ENCODE data around the gene SRP68.

Gene SRP68

GRCh38 chr17:75996665-75997590, 75.4 kb downstream of the SRP68 start:
- DNase-seq, result no peak

GRCh38 chr17:75995385-75995925, 76.9 kb downstream of the SRP68 start:
- DNase-seq, result no peak

- no peak for DNase-seq
Observed at GRCh38 chr17:75994802-75995370, 77.4 kb downstream of the SRP68 start.

- DNase-seq, result no peak
Observed at GRCh38 chr17:75991396-75991795, 80.9 kb downstream of the SRP68 start.
